Gastrocnemius medialis (tissue), 4 donors: Measurements from ENCODE around the gene CCDC178. TPM values are rescaled to one million over a fixed set of nuclear protein-coding genes. Genes with fewer than 3 reads are reported as not detected.

ENCODE experiments used
- ATAC-seq, 2 donors: fragments of 150-250 bp; one replicate each; pipeline ENCODE4 v1.9.1; 2016
- DNase-seq, 2 donors: peaks; one replicate each; pipeline ENCODE4 v3.0.0-alpha.2; 2019
- H3K27ac ChIP-seq, 4 donors: fragments of 200-600 bp; sonication (generic); 1 replicate in 1 of 4; 2 replicates in 3 of 4; pipeline ENCODE4 v1.5.1; 2016 to 2018; ENCODE audit warnings: mild to moderate bottlenecking in 2 of 4, moderate library complexity in 1 of 4
- H3K27me3 ChIP-seq, 3 donors: fragments of 200-600 bp; sonication (generic) in 2 of 3; 1 replicate in 1 of 3; 2 replicates in 2 of 3; pipeline versions ENCODE4 v1.5.1 to v1.6.0; 2016 to 2019; ENCODE audit warnings: mild to moderate bottlenecking in 1 of 3, moderate library complexity in 1 of 3
- H3K36me3 ChIP-seq, 2 donors: fragments of 200-600 bp; sonication (generic) in 1 of 2; one replicate each; pipeline ENCODE4 v1.5.1; 2017 to 2018
- H3K4me1 ChIP-seq, 2 donors: fragments of 200-600 bp; sonication (generic) in 1 of 2; one replicate each; pipeline ENCODE4 v1.5.1; 2016 to 2017; ENCODE audit warnings: mild to moderate bottlenecking in 2 of 2
- H3K4me3 ChIP-seq, 4 donors: fragments of 200-600 bp; sonication (generic) in 3 of 4; 1 replicate in 1 of 4; 2 replicates in 3 of 4; pipeline ENCODE4 v1.5.1; 2016 to 2019; ENCODE audit warnings: mild to moderate bottlenecking in 2 of 4
- H3K9me3 ChIP-seq, 3 donors: fragments of 200-600 bp; sonication (generic) in 2 of 3; 1 replicate in 1 of 3; 2 replicates in 2 of 3; pipeline ENCODE4 v1.5.1; 2016 to 2019
- POLR2A ChIP-seq, 2 donors: fragments of 450-650 bp; IDR thresholded peaks; one replicate each; pipeline ENCODE4 v1.6.1; 2017; ENCODE audit warnings: antibody characterized with exemption in 2 of 2, mild to moderate bottlenecking in 2 of 2, moderate library complexity in 2 of 2
- in situ Hi-C, 4 donors: fragments of 200-750 bp; cut with MboI; loops; one replicate each; pipeline versions ENCODE4 v1.15.0 to v1.8.0; 2017; ENCODE audit warnings: low sequenced_read_pairs in 4 of 4
- intact Hi-C: fragments of 100-400 bp; cut with DNase I; formaldehyde crosslinking; loops from one replicate; pipeline ENCODE4 v1.15.1; 2023; ENCODE audit warnings: low total_unique reads
- total RNA-seq, 4 donors: library from RNA; depleted of rRNA; stranded (reverse); fragments of >200 nt; gene quantifications; one replicate each; pipeline versions ENCODE4 v1.1.0 to v1.2.3, GENCODE V29; 2016
- TF ChIP-seq, protein P1 (sequence below), 5 experiments: fragments of 450-650 bp in 3 of 5; fragments of 200-600 bp in 2 of 5; sonication (generic) in 2 of 5; IDR thresholded peaks in 4 of 5; conservative IDR thresholded peaks in 1 of 5; 1 replicate in 4 of 5; 2 replicates in 1 of 5; pipeline ENCODE4 v1.5.1; 2016 to 2019; ENCODE audit warnings: antibody characterized with exemption in 5 of 5, mild to moderate bottlenecking in 3 of 5, moderate library complexity in 3 of 5

The CCDC178 gene
- total RNA-seq, 4 donors from 2014 or later = 0.35 TPM; not detected in 3

- Histone ChIP-seq H3K4me1 (no peaks in the 10 kb centered on the region), H3K9me3 (no peaks in the 10 kb centered on the region), H3K27ac (no peak overlapping the region), H3K36me3 (no peaks in the 10 kb centered on the region), H3K4me3 (no peak overlapping the region), H3K27me3 (no peaks in the 10 kb centered on the region)
- intact Hi-C loops (no loop called here), in situ Hi-C loops (loop anchor here in 1 of 4 donors (25.0 kb wide), 1 partner anchor 107 kb away; no protein-coding TSS in a partner anchor)
- DNase-seq (no peak), ATAC-seq (no peak)
- no peak for TF ChIP-seq POLR2A (IDR thresholded peaks at IDR 0.05)
- TF ChIP-seq, protein P1, sequence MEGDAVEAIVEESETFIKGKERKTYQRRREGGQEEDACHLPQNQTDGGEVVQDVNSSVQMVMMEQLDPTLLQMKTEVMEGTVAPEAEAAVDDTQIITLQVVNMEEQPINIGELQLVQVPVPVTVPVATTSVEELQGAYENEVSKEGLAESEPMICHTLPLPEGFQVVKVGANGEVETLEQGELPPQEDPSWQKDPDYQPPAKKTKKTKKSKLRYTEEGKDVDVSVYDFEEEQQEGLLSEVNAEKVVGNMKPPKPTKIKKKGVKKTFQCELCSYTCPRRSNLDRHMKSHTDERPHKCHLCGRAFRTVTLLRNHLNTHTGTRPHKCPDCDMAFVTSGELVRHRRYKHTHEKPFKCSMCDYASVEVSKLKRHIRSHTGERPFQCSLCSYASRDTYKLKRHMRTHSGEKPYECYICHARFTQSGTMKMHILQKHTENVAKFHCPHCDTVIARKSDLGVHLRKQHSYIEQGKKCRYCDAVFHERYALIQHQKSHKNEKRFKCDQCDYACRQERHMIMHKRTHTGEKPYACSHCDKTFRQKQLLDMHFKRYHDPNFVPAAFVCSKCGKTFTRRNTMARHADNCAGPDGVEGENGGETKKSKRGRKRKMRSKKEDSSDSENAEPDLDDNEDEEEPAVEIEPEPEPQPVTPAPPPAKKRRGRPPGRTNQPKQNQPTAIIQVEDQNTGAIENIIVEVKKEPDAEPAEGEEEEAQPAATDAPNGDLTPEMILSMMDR (IDR thresholded peaks at IDR 0.05 in 4 of 5, conservative IDR thresholded peaks at IDR 0.05 in 1 of 5) = no peak
Observed at GRCh38 chr18:33205777-33206176, 234.7 kb downstream of the CCDC178 start.

- Histone ChIP-seq H3K4me3 (no peak overlapping the region), H3K9me3 (no peaks in the 10 kb centered on the region), H3K4me1 (no peaks in the 10 kb centered on the region), H3K27ac (no peak overlapping the region), H3K36me3 (no peaks in the 10 kb centered on the region), H3K27me3 (no peaks in the 10 kb centered on the region)
- no peak for ATAC-seq
- DNase-seq = no peak
- intact Hi-C loops (no loop called here), in situ Hi-C loops (loop anchor here in 1 of 4 donors (25.0 kb wide), 1 partner anchor 111 kb away; no protein-coding TSS in a partner anchor)
- TF ChIP-seq POLR2A (IDR thresholded peaks at IDR 0.05) = no peak
- TF ChIP-seq, protein P1 (IDR thresholded peaks at IDR 0.05 in 4 of 5, conservative IDR thresholded peaks at IDR 0.05 in 1 of 5) = no peak
Observed at GRCh38 chr18:33201509-33201926, 239.0 kb downstream of the CCDC178 start.

- H3K36me3 ChIP-seq = no peaks in the 10 kb centered on the region
- TF ChIP-seq POLR2A (IDR thresholded peaks at IDR 0.05) = no peak
- TF ChIP-seq, protein P1 (IDR thresholded peaks at IDR 0.05 in 4 of 5, conservative IDR thresholded peaks at IDR 0.05 in 1 of 5) = no peak
- H3K27me3 ChIP-seq = no peaks in the 10 kb centered on the region
- no peak overlapping the region for H3K27ac ChIP-seq
- H3K9me3 ChIP-seq = no peaks in the 10 kb centered on the region
- no peak for ATAC-seq
- no peaks in the 10 kb centered on the region for H3K4me1 ChIP-seq
- in situ Hi-C loops (no loop called here), intact Hi-C loops (no loop called here)
- H3K4me3 ChIP-seq = no peak overlapping the region
- no peak for DNase-seq
Observed at GRCh38 chr18:33195795-33196194, 244.7 kb downstream of the CCDC178 start.

DNA sequence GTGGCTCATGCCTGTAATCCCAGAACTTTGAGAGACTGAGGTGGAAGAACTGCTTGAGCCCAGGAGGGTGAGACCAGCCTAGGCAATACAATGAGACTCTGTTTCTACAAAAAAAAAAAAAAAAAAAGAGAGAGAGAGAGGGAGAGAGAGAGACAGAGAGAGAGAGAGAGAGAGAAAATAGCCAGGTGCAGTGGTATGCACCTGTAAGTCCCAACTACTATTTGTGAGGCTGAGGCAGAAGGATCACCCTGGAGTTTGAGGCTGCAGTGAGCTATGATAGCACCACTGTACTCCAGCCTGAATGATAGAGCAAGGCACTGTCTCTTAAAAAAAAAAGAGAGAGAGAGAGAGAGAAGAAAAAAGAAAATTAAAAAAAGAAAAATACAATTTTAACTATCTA, 245.7 kb downstream of the CCDC178 start:
- no peaks in the 10 kb centered on the region for H3K4me1 ChIP-seq
- no peak overlapping the region for H3K4me3 ChIP-seq
- no peaks in the 10 kb centered on the region for H3K36me3 ChIP-seq
- in situ Hi-C loops = no loop called here
- no peak for TF ChIP-seq POLR2A (IDR thresholded peaks at IDR 0.05)
- TF ChIP-seq, protein P1 (IDR thresholded peaks at IDR 0.05 in 4 of 5, conservative IDR thresholded peaks at IDR 0.05 in 1 of 5) = no peak
- DNase-seq = no peak
- no peak for ATAC-seq
- no peaks in the 10 kb centered on the region for H3K27me3 ChIP-seq
- intact Hi-C loops = no loop called here
- H3K27ac ChIP-seq = no peak overlapping the region
- H3K9me3 ChIP-seq = no peaks in the 10 kb centered on the region

DNA sequence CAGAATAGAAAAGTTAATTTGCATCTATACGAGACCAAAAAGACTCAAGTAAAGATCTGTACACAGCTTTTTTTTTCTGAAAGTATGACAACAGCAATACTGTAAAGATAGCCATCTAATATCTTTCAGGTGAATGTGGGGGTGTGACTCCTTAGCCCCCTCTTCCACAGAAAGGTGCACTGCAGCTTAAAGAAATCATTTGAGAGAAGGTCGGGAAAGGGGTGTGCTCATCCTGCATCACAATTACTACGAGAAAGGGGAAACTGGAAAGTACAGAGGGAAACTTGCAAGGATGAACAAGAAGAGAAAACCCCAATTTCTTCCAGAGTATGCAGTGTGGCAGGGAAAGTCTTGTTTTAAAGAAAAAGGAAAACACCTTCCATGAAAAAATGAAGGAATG, 255.6 kb downstream of the CCDC178 start:
- intact Hi-C loops = no loop called here
- DNase-seq = no peak

More for the DNA sequence above, 255.6 kb downstream of the CCDC178 start:
- Histone ChIP-seq H3K9me3 (no peaks in the 10 kb centered on the region), H3K27me3 (no peaks in the 10 kb centered on the region), H3K4me1 (no peaks in the 10 kb centered on the region), H3K27ac (no peak overlapping the region), H3K4me3 (no peak overlapping the region), H3K36me3 (no peaks in the 10 kb centered on the region)
- no peak for ATAC-seq
- TF ChIP-seq, protein P1 (IDR thresholded peaks at IDR 0.05 in 4 of 5, conservative IDR thresholded peaks at IDR 0.05 in 1 of 5) = no peak
- TF ChIP-seq POLR2A (IDR thresholded peaks at IDR 0.05) = no peak
- in situ Hi-C loops = no loop called here
